ENCODE data around the gene KLHDC8B. TPM values are rescaled to one million over a fixed set of nuclear protein-coding genes. Genes with fewer than 3 reads are reported as not detected.

The KLHDC8B gene
- total and polyA plus RNA-seq, 9 of the 15 experiments (the other 6 are each of a cell fraction or from before 2014, with no cell fraction given), result 6.9 to 34.8 (median 25.2) TPM

- TF ChIP-seq POLR2G (IDR thresholded peaks at IDR 0.05; ENCODE audit: low read depth, low read length) (peak; percentile 38; the same call in 1 of the 2 replicates), HMG20B (CRISPR knock-in tag; IDR thresholded peaks at IDR 0.05) (no peak)
Measured at GRCh38 chr3:49162751-49163419, 8.5 kb upstream of the KLHDC8B start (continued).

GRCh38 chr3:49163609-49164008, 7.8 kb upstream of the KLHDC8B start:
- FAIRE-seq (no peak), DNase-seq (ENCODE audit: extremely low read depth in 1 of 4, low spot score in 3 of 4) (no peak), ATAC-seq (no peak)
- Histone ChIP-seq H4K20me1 (replicated peaks; ENCODE audit: control insufficient read depth, insufficient read depth, low read length) (no peaks in the 10 kb centered on the region), H3K4me2 (ENCODE audit: insufficient read depth, low read length) (no peak overlapping the region), H3K27ac (ENCODE audit: extremely low read depth, low read depth, low read length) (no peak overlapping the region), H2AFZ (ENCODE audit: low read depth, low read length) (no peak overlapping the region), H3K9me1 (ENCODE audit: control insufficient read depth, insufficient read depth, low read length) (no peaks in the 10 kb centered on the region), H3K9ac (ENCODE audit: insufficient read depth in 1 of 2, low read depth in 2 of 2, low read length in 2 of 2) (no peak overlapping the region; a peak in 1 of 4 replicates), H3K9me3 (replicated peaks; ENCODE audit: control insufficient read depth, insufficient read depth, low read depth, low read length) (peaks cover 5% of the 10 kb centered on the region; the same call in 1 of the 2 replicates), H3K36me3 (ENCODE audit: control insufficient read depth, insufficient read depth, low read length) (peaks cover 32% of the 10 kb centered on the region; the same call in 2 of the 3 replicates), H3K27me3 (ENCODE audit: control insufficient read depth in 2 of 2, insufficient read depth in 2 of 2, low read length in 2 of 2) (no peaks in the 10 kb centered on the region), H3K4me3 (no peak overlapping the region), H3K4me1 (replicated peaks in 1 of 2; ENCODE audit: control insufficient read depth in 2 of 2, insufficient read depth in 2 of 2, low read length in 2 of 2) (peaks cover 7 to 22% of the 10 kb centered on the region in 2 experiments; a peak in 3 of 5 replicates), H3K79me2 (ENCODE audit: control insufficient read depth, insufficient read depth, low read length) (peaks cover 26% of the 10 kb centered on the region)
- BruUV-seq (replicated peaks), result no TSS peak
- in situ Hi-C loops (cut with MboI), result loop anchor here (25.0 kb wide), 1 partner anchor 274 kb away; the partner anchor contains the start of gene NICN1
- POLR2A ChIA-PET, result interaction anchor here (0.8 to 1.1 kb wide), 2 partner anchors 8 to 11 kb away, joined by 3 to 5 read pairs; no protein-coding TSS in a partner anchor
- 93% methylated on average over 7 of the region's 8 CpGs for WGBS (ENCODE audit: insufficient coverage, low coverage, missing lambda C conversion rate)
- no peak for TF ChIP-seq GABPA (tag; conservative IDR thresholded peaks at IDR 0.05; ENCODE audit: low read depth)
- TF ChIP-seq GTF2A2 (tag; IDR thresholded peaks at IDR 0.05), result no peak
- TF ChIP-seq ZNF583 (CRISPR knock-in tag; IDR thresholded peaks at IDR 0.05), result no peak
- TF ChIP-seq PRMT5 (CRISPR knock-in tag; IDR thresholded peaks at IDR 0.05), result no peak
- no peak for TF ChIP-seq RBBP5 (IDR thresholded peaks at IDR 0.05; ENCODE audit: borderline replicate concordance, insufficient read depth, low read length, poor library complexity, severe bottlenecking)
- TF ChIP-seq ELF1 (tag; IDR thresholded peaks at IDR 0.05), result no peak
- no peak for TF ChIP-seq DPF2 (IDR thresholded peaks at IDR 0.05)
- TF ChIP-seq ZNF76 (CRISPR knock-in tag; IDR thresholded peaks at IDR 0.05; ENCODE audit: borderline replicate concordance), result no peak
- TF ChIP-seq KLF10 (CRISPR knock-in tag; IDR thresholded peaks at IDR 0.05), result no peak
- no peak for TF ChIP-seq PYGO2 (tag; IDR thresholded peaks at IDR 0.05)
- no peak for TF ChIP-seq CEBPZ (IDR thresholded peaks at IDR 0.05; ENCODE audit: borderline replicate concordance, low read depth, low read length)
- no peak for TF ChIP-seq SREBF2 (CRISPR knock-in tag; IDR thresholded peaks at IDR 0.05)
- CTCF ChIA-PET (ENCODE audit: low intra/inter-chr PET ratio), result no interaction called here
- intact Hi-C loops (cut with micrococcal nuclease), result loop anchor here (10.0 kb wide), 1 partner anchor 139 kb away; the partner anchor contains the start of genes IMPDH2 and NDUFAF3

Measured in K562 (cell line).